Measurements from ENCODE around the gene RWDD3.

Gene RWDD3

GRCh38 chr1:95282518-95282895 is 48.5 kb downstream of the RWDD3 start:
- no peak for DNase-seq (ENCODE audit: low read depth in 3 of 3)

GRCh38 chr1:95284420-95284819 is 50.4 kb downstream of the RWDD3 start:
- no peak for DNase-seq (ENCODE audit: low read depth in 3 of 3)

- no peak for DNase-seq (ENCODE audit: low read depth in 3 of 3)
Measured at GRCh38 chr1:95286479-95286878, 52.5 kb downstream of the RWDD3 start.

- DNase-seq (ENCODE audit: low read depth in 3 of 3), result no peak
Measured at GRCh38 chr1:95287081-95287480, 53.1 kb downstream of the RWDD3 start.

- no peak for DNase-seq (ENCODE audit: low read depth in 3 of 3)
Measured at GRCh38 chr1:95287825-95288224, 53.8 kb downstream of the RWDD3 start.

Data from stimulated activated CD4-positive, alpha-beta T cell treated with anti-CD3 and anti-CD28 coated beads, TNF-alpha, amount 100 ng/mL, for 4 hours (primary cell).